Mesenteric fat pad (tissue), 1 donor: ENCODE results near the gene RAB4A. TPM values are rescaled to one million over a fixed set of nuclear protein-coding genes. Genes with fewer than 3 reads are reported as not detected.

Experiments used
- DNase-seq: peaks from one replicate; pipeline ENCODE4 v3.0.0-alpha.2; 2020; ENCODE audit warnings: low spot score
- total RNA-seq: library from RNA; stranded (reverse); fragmentation: NEBNext Ultra II Directional; extraction: Animal tissue kit (Norgen Biotek cat#: 25700); gene quantifications from one replicate; pipeline ENCODE4 v1.2.1, GENCODE V29; 2021
- donor health status: DM: yes; HTN: yes; CAD: no.

RAB4A gene
- total RNA-seq, 1 donor from 2014 or later: 50.2 TPM

- DNase-seq: no peak
Measured at GRCh38 chr1:229243638-229244037, 27.3 kb upstream of the RAB4A start.

GRCh38 chr1:229244091-229244490, 26.8 kb upstream of the RAB4A start:
- no peak for DNase-seq

- DNase-seq: no peak
Measured at GRCh38 chr1:229247871-229248270, 23.0 kb upstream of the RAB4A start.

- DNase-seq: no peak
Measured at GRCh38 chr1:229248821-229249817, 21.8 kb upstream of the RAB4A start.

GRCh38 chr1:229249854-229250644, 20.9 kb upstream of the RAB4A start:
- no peak for DNase-seq

- no peak for DNase-seq
Measured at GRCh38 chr1:229251185-229251584, 19.7 kb upstream of the RAB4A start.

GRCh38 chr1:229252228-229252984, 18.5 kb upstream of the RAB4A start:
- DNase-seq: no peak

- no peak for DNase-seq
Measured at GRCh38 chr1:229253151-229253974, 17.5 kb upstream of the RAB4A start.

GRCh38 chr1:229254910-229255541, 15.9 kb upstream of the RAB4A start:
- DNase-seq: no peak

- no peak for DNase-seq
Measured at GRCh38 chr1:229258031-229258756, 12.7 kb upstream of the RAB4A start.

GRCh38 chr1:229258757-229259060, 12.2 kb upstream of the RAB4A start:
- DNase-seq: no peak

- no peak for DNase-seq
Measured at GRCh38 chr1:229260297-229260696, 10.6 kb upstream of the RAB4A start.

GRCh38 chr1:229262239-229262638, 8.7 kb upstream of the RAB4A start:
- no peak for DNase-seq

- DNase-seq: no peak
Measured at GRCh38 chr1:229263254-229263653, 7.7 kb upstream of the RAB4A start.

- DNase-seq: no peak
Measured at GRCh38 chr1:229264068-229264467, 6.8 kb upstream of the RAB4A start.

GRCh38 chr1:229264487-229264886, 6.4 kb upstream of the RAB4A start:
- DNase-seq: no peak

- no peak for DNase-seq
Measured at GRCh38 chr1:229266274-229266673, 4.6 kb upstream of the RAB4A start.

- DNase-seq: no peak
Measured at GRCh38 chr1:229266832-229267500, 3.9 kb upstream of the RAB4A start.

- DNase-seq: no peak
Measured at GRCh38 chr1:229268505-229268904, 2.4 kb upstream of the RAB4A start.
